A549 (cell line): Measurements from ENCODE around the gene ADD2. TPM values are rescaled to one million over a fixed set of nuclear protein-coding genes. Genes with fewer than 3 reads are reported as not detected.

Source experiments
- ATAC-seq, 2 experiments: fragments of 200-7000 bp in 1 of 2; fragments of >200 bp in 1 of 2; cut with Nextera tagmentation in 1 of 2; cut with Tn5 transposase in 1 of 2; 3 replicates each; pipeline versions ENCODE4 v1.8.0 to v1.9.1; 2018 to 2020; ENCODE audit warnings: mild to moderate bottlenecking in 1 of 2, moderate library complexity in 1 of 2
- CTCF ChIA-PET: fragments of 300-600 bp; sonication (Branson Sonifier 250); formaldehyde crosslinking; extraction: SDS; loops from one replicate; lab custom pipeline; 2021; ENCODE audit warnings: antibody characterized with exemption, inconsistent platforms; lab: Yijun Ruan, JAX
- POLR2A ChIA-PET: fragments of 350-600 bp; formaldehyde crosslinking; extraction: SDS; loops from one replicate; lab custom pipeline; 2021; ENCODE audit warnings: antibody characterized with exemption, inconsistent platforms; lab: Yijun Ruan, JAX
- DNase-seq, 2 experiments: peaks; one replicate each; pipeline versions ENCODE4 v3.0.0 to v3.0.0-alpha.2; 2011 to 2016; ENCODE audit warnings: low read depth in 1 of 2, low spot score in 1 of 2
- FAIRE-seq: peaks from 2 replicates; lab custom pipeline; 2011; peaks lifted over from hg19 to GRCh38; lab: Jason Lieb, UNC
- H3K27ac ChIP-seq, 2 experiments: fragments of >200 bp; sonication (Bioruptor Twin); formaldehyde crosslinking; 3 replicates each; pipeline ENCODE4 v1.5.1; 2016 to 2017
- H3K4me1 ChIP-seq: fragments of >200 bp; sonication (Bioruptor Twin); formaldehyde crosslinking; 3 replicates; pipeline ENCODE4 v1.6.1; 2016
- H3K4me2 ChIP-seq: fragments of >200 bp; sonication (Bioruptor Twin); formaldehyde crosslinking; 3 replicates; pipeline ENCODE4 v1.6.1; 2016
- H3K4me3 ChIP-seq: fragments of >200 bp; sonication (Bioruptor Twin); formaldehyde crosslinking; 3 replicates; pipeline ENCODE4 v1.5.1; 2016
- H3K9me3 ChIP-seq: fragments of >200 bp; sonication (Bioruptor Twin); formaldehyde crosslinking; 3 replicates; pipeline ENCODE4 v1.6.1; 2016
- ATOH8 ChIP-seq: fragments of 250-450 bp; sonication (Bioruptor Pico); IDR thresholded peaks from 2 replicates; pipeline ENCODE4 v1.5.0; 2020; ENCODE audit warnings: low read depth, mild to moderate bottlenecking, moderate library complexity
- CBX2 ChIP-seq: fragments of 200-600 bp; sonication (generic); IDR thresholded peaks from 2 replicates; pipeline ENCODE4 v1.6.1; 2016; ENCODE audit warnings: low read depth, mild to moderate bottlenecking, borderline replicate concordance
- CBX8 ChIP-seq: fragments of 200-600 bp; sonication (generic); IDR thresholded peaks from 2 replicates; pipeline ENCODE4 v1.6.1; 2016
- E2F6 ChIP-seq: IDR thresholded peaks from 2 replicates; pipeline ENCODE4 v1.6.1; 2012; ENCODE audit warnings: low read depth, borderline replicate concordance
- FOSB ChIP-seq: fragments of 250-450 bp; sonication (Bioruptor Pico); IDR thresholded peaks from 2 replicates; pipeline ENCODE4 v1.5.0; 2020; ENCODE audit warnings: mild to moderate bottlenecking, moderate library complexity
- FOSL2 ChIP-seq, 2 experiments: fragments of 450-650 bp in 1 of 2; fragments of >200 bp in 1 of 2; sonication (Bioruptor Twin) in 1 of 2; formaldehyde crosslinking; IDR thresholded peaks; 2 replicates each; pipeline versions ENCODE4 v1.5.0 to v1.6.1; 2016 to 2020; ENCODE audit warnings: mild to moderate bottlenecking in 1 of 2, moderate library complexity in 1 of 2
- FOXS1 ChIP-seq: fragments of 250-450 bp; sonication (Bioruptor Pico); IDR thresholded peaks from 2 replicates; pipeline ENCODE4 v1.5.0; 2020; ENCODE audit warnings: mild to moderate bottlenecking, moderate library complexity
- GATA3 ChIP-seq: IDR thresholded peaks from 2 replicates; pipeline ENCODE4 v1.6.1; 2012; ENCODE audit warnings: borderline replicate concordance
- HDAC2 ChIP-seq: fragments of 200-600 bp; sonication (generic); IDR thresholded peaks from 2 replicates; pipeline ENCODE4 v1.6.1; 2016
- HEYL ChIP-seq: fragments of 250-450 bp; sonication (Bioruptor Pico); IDR thresholded peaks from 2 replicates; pipeline ENCODE4 v1.8.0; 2021; ENCODE audit warnings: mild to moderate bottlenecking, moderate library complexity
- HOXA7 ChIP-seq: fragments of 250-450 bp; sonication (Bioruptor Pico); IDR thresholded peaks from 2 replicates; pipeline ENCODE4 v1.5.0; 2020; ENCODE audit warnings: mild to moderate bottlenecking, moderate library complexity
- JUN ChIP-seq, 2 experiments: fragments of >200 bp; sonication (Bioruptor Twin); formaldehyde crosslinking; IDR thresholded peaks; 2 replicates in 1 of 2; 3 replicates in 1 of 2; pipeline ENCODE4 v1.6.1; 2016 to 2017
- JUNB ChIP-seq: fragments of >200 bp; sonication (Bioruptor Twin); formaldehyde crosslinking; IDR thresholded peaks from 2 replicates; pipeline ENCODE4 v1.6.1; 2016
- KDM5A ChIP-seq: fragments of 200-600 bp; sonication (generic); IDR thresholded peaks from 2 replicates; pipeline ENCODE4 v1.6.1; 2016; ENCODE audit warnings: antibody characterized with exemption, mild to moderate bottlenecking
- MAZ ChIP-seq: fragments of 150-350 bp; IDR thresholded peaks from 2 replicates; pipeline ENCODE4 v1.6.1; 2014; ENCODE audit warnings: antibody characterized with exemption, low read depth, low read length, borderline replicate concordance
- MYC ChIP-seq: IDR thresholded peaks from 2 replicates; pipeline ENCODE4 v1.6.1; 2012; ENCODE audit warnings: mild to moderate bottlenecking, inconsistent platforms, low read length, improper control_type of control experiment, borderline replicate concordance
- NPAS2 ChIP-seq: fragments of 250-450 bp; sonication (Bioruptor Pico); IDR thresholded peaks from 2 replicates; pipeline ENCODE4 v1.8.0; 2022; ENCODE audit warnings: mild to moderate bottlenecking, moderate library complexity, borderline replicate concordance
- NR3C1 ChIP-seq: fragments of >200 bp; sonication (Bioruptor Twin); formaldehyde crosslinking; IDR thresholded peaks from 3 replicates; pipeline ENCODE4 v1.6.1; 2017
- PBX3 ChIP-seq: IDR thresholded peaks from 2 replicates; pipeline ENCODE4 v1.6.1; 2012
- PHF8 ChIP-seq: fragments of 200-600 bp; sonication (generic); IDR thresholded peaks from 2 replicates; pipeline ENCODE4 v1.6.1; 2016; ENCODE audit warnings: low read depth, mild to moderate bottlenecking, antibody characterized with exemption, moderate library complexity, borderline replicate concordance
- POLR2A ChIP-seq: IDR thresholded peaks from 2 replicates; pipeline ENCODE4 v1.6.1; 2012; ENCODE audit warnings: mild to moderate bottlenecking, low read length
- POLR2AphosphoS2 ChIP-seq: conservative IDR thresholded peaks from 2 replicates; pipeline ENCODE4 v1.6.1; 2012; ENCODE audit warnings: low read length, improper control_type of control experiment, inconsistent platforms
- RFX5 ChIP-seq: fragments of 450-650 bp; IDR thresholded peaks from 2 replicates; pipeline ENCODE4 v1.7.1; 2014; ENCODE audit warnings: antibody characterized with exemption, mild to moderate bottlenecking, moderate library complexity
- RNF2 ChIP-seq: fragments of 200-600 bp; sonication (generic); IDR thresholded peaks from 2 replicates; pipeline ENCODE4 v1.6.1; 2016; ENCODE audit warnings: low read depth, mild to moderate bottlenecking, antibody characterized with exemption, moderate library complexity, borderline replicate concordance
- SMC3 ChIP-seq: fragments of >200 bp; sonication (Bioruptor Twin); formaldehyde crosslinking; IDR thresholded peaks from 3 replicates; pipeline ENCODE4 v1.6.1; 2018; ENCODE audit warnings: inconsistent platforms
- TFCP2L1 ChIP-seq: fragments of 250-450 bp; sonication (Bioruptor Pico); IDR thresholded peaks from 2 replicates; pipeline ENCODE4 v1.5.0; 2021; ENCODE audit warnings: mild to moderate bottlenecking
- ZFP36 ChIP-seq: fragments of 450-650 bp; IDR thresholded peaks from 2 replicates; pipeline ENCODE4 v1.6.1; 2014; ENCODE audit warnings: borderline replicate concordance; ENCODE audit not compliant: partially characterized antibody
- ZSCAN20 ChIP-seq: fragments of 250-450 bp; sonication (Bioruptor Pico); IDR thresholded peaks from 2 replicates; pipeline ENCODE4 v1.8.0; 2022; ENCODE audit warnings: mild to moderate bottlenecking, moderate library complexity
- WGBS: methylation state at CpG from one replicate; pipeline ENCODE4 v1.1.6; 2017; ENCODE audit errors: missing lambda C conversion rate; 5-methylcytosine and 5-hydroxymethylcytosine counted together
- polyA plus RNA-seq, 4 experiments: library from polyadenylated mRNA; depleted of rRNA in 3 of 4; stranded (reverse); fragments of >200 nt; fragmentation: RNase III in 1 of 4; extraction: RNeasy Plus Mini Kit Qiagen cat#74134 plus additional on column Dnase treatment in 1 of 4; gene quantifications; 2 replicates in 3 of 4; 3 replicates in 1 of 4; pipeline ENCODE4 v1.2.3, GENCODE V29; 2011 to 2017

Gene ADD2
- polyA plus RNA-seq, 2 of the 4 experiments (the other 2 are of a cell fraction): 18.0 to 25.5 TPM

DNA sequence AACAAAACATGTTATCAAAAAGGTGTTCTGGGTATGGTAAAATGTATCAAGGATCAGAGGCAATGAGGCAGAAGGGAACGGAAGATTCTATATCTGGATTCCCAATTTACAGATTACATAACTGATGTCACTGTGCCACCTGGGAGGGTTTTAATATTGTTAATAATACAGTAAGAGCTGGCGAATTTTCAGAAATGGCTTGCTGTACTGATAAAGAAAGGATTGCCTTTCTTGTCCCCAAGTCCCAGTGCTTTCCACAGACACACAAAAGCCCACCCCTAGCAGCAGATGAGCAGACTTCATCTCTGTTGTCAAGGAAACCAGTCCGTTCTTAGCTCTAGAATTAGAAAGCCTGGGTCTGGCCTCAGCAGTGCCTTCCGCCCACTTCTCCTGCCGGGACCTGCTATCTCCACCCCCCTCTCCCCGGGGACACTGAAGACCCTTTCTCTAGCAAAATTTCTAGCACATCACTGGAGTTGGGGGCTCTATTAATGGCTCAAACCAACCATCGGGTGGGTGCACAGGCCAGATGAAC lies 34.3 kb downstream of the ADD2 start:
- Histone ChIP-seq H3K4me2 (no peak overlapping the region), H3K27ac (no peak overlapping the region), H3K4me3 (no peak overlapping the region), H3K9me3 (no peaks in the 10 kb centered on the region), H3K4me1 (no peaks in the 10 kb centered on the region)
- ChIA-PET POLR2A (no interaction called here), CTCF (interaction anchor here (0.6 to 2.5 kb wide), 2 partner anchors 11 to 609 kb away, joined by 3 to 7 read pairs; no protein-coding TSS in a partner anchor)
- DNase-seq (no peak), FAIRE-seq (no peak), ATAC-seq (no peak)
- 87% methylated on average over 7 of the region's 7 CpGs for WGBS
- TF ChIP-seq FOSB (CRISPR knock-in tag) (no peak), NR3C1 (no peak), E2F6 (no peak), PHF8 (no peak), TFCP2L1 (CRISPR knock-in tag) (no peak), CBX2 (no peak), POLR2AphosphoS2 (no peak), RNF2 (no peak), FOSL2 (IDR thresholded peaks at IDR 0.05) (no peak), FOSL2 (CRISPR knock-in tag; IDR thresholded peaks at IDR 0.05) (no peak), HDAC2 (no peak), CBX8 (no peak)

GRCh38 chr2:70732766-70733645 lies 35.0 kb downstream of the ADD2 start:
- TF ChIP-seq MYC (no peak), FOXS1 (CRISPR knock-in tag) (no peak), JUN (IDR thresholded peaks at IDR 0.05) (no peak), SMC3 (no peak), POLR2A (no peak), HEYL (no peak), HOXA7 (no peak), KDM5A (no peak), ZFP36 (no peak), TFCP2L1 (CRISPR knock-in tag) (no peak), ATOH8 (no peak), PBX3 (no peak)
- Histone ChIP-seq H3K4me1 (no peaks in the 10 kb centered on the region), H3K4me3 (no peak overlapping the region), H3K9me3 (no peaks in the 10 kb centered on the region), H3K27ac (no peak overlapping the region), H3K4me2 (no peak overlapping the region)
- 80% methylated on average over 6 of the region's 6 CpGs for WGBS
- ATAC-seq: no peak
- ChIA-PET CTCF (interaction anchor here (0.6 to 2.5 kb wide), 4 partner anchors 10 to 608 kb away, joined by 3 to 7 read pairs (median 4); no protein-coding TSS in a partner anchor), POLR2A (no interaction called here)
- no peak for DNase-seq
- FAIRE-seq: no peak

DNA sequence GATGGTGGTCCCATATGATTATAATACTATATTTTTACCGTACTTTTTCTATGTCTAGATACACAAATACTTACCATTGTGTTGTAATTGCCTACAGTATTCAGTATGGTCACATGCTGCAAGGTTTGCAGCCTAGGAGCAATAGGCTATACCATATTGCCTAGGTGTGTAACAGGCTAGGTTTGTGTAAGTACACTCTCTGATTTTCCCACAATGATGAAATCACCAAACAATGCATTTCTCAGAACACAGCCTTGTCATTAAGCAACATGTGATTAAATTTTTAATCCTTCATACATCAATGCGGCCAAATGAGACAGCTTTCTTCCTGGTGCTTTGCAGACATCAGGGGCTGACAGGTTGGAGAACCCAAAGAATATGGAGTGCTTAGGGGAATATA lies 37.3 kb downstream of the ADD2 start:
- no peak for DNase-seq

More for the DNA sequence above, 37.3 kb downstream of the ADD2 start:
- Histone ChIP-seq H3K27ac (no peak overlapping the region), H3K4me2 (no peak overlapping the region), H3K4me3 (no peak overlapping the region), H3K4me1 (no peaks in the 10 kb centered on the region), H3K9me3 (no peaks in the 10 kb centered on the region)
- TF ChIP-seq ZFP36 (no peak), MYC (no peak), KDM5A (no peak), JUNB (no peak), TFCP2L1 (CRISPR knock-in tag) (no peak), HOXA7 (no peak), NPAS2 (no peak), MAZ (no peak), E2F6 (no peak), FOSL2 (IDR thresholded peaks at IDR 0.05) (no peak), FOSL2 (CRISPR knock-in tag; IDR thresholded peaks at IDR 0.05) (no peak), RFX5 (no peak), NR3C1 (no peak), ZSCAN20 (no peak), GATA3 (no peak)
- FAIRE-seq (no peak), ATAC-seq (no peak)
- CTCF ChIA-PET: no interaction called here
- POLR2A ChIA-PET: no interaction called here
- 71% methylated on average over 2 of the region's 2 CpGs for WGBS
